ENCODE results near the gene YARS1.

The YARS1 gene

DNA sequence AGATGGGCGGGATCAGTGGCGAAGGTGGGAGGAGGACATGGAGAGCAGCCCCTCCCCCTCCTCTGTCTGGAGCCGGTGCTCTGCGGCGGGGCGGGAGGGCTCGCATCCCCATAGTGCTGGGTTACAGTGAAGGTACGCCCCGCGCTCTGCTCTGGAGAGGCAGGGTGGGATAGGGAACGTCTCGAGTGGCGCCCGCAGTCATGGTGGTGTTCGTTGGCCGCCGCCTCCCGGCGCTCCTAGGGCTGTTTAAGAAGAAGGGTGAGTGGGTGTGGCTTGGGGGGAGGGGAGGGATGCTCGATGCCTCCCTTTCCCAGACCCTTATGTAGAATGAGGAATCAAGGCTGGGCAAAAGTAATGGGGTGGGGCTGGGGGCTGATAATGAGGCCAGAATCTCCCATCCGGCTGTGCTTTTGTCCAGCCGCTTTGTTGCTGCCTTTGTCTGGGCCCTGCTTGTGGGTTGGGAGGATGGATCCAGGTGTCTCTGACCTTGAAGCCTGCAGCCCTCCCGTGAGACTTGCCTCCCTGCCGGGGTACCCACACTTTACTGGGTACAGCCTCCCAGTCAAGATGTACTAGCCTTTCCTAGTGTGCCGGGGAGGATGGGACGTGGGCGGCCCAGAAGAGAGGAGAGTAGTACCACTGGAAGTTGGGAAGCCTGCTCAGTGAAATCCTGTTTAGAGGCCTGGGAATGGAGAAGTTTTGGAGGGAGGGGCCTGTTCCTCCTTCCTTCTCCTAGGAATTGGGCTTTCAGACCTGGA is 51.4 kb downstream of the YARS1 start:
- no peak for DNase-seq

DNA sequence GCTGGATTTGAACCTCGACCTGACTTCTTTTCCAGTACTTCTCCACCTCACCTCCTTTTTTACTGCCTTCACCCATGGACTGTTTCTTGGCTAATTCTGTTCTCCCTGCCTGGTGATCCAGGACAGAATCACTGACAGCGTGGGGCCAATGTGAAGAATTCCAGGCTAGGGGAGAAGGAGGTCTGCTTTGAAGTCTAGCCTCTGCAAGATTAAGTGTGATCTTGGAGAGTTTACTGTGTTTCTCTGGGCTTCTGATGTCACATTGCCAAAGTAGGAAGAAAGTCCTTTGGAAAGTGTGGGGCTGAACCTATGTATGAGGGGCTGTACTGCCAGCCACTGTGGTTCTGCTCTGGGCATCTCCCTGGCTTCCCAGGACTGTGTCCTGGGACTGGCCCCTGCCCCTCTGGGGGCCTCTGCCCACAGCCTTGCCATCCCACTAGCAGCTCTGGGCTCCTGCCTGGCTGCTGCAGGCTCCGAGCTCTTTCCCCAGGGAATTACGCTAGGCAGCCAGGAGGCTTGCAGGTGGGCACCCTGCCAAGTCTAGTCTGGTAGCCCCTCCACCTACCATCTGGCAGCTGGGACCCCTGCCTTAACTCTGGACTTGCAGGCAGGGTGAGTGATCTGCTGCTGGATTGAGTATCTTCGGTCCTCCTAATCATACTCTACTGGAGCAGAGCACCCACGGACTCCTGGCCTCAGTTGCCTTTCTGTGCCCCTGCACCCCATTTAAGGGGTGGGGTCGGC is 52.2 kb downstream of the YARS1 start:
- DNase-seq = no peak

DNA sequence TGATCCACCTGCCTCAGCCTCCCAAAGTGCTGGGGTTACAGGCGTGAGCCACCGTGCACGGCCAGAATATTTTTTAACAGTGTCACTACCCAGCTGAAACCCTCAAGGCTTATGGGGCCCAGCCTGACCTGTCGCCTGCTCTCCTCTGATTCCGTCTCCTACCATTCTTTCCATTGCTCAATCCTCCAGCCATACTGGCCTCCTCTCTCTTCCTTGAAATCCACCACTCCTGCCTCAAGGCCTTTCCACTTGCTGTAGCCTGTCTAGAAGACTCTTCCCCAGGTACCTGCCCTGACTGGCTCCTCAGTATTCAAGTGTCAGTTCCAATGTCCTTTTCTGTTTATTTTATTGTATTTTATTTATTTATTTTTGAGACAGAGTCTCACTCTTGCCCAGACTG is 53.9 kb downstream of the YARS1 start:
- DNase-seq = no peak

DNA sequence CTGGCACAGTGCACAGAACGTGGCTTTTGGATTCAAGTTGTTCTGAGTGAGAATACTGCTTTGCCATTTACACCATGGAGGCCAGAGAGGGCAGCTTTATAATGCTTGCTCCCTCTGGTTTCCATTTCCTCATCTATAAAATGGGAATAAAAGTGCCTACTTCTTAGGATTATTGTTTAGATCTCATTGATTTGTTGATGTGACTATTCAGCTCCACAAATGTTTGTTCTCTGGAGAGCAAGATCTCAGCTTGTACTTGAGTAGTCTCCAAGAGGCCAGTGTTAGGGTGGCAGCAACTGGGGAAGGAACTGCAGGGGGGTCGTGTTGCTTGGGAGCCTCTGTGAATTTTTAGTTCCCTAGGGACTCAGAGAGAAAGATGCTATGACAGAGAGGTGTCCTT is 55.2 kb downstream of the YARS1 start:
- DNase-seq = no peak

DNA sequence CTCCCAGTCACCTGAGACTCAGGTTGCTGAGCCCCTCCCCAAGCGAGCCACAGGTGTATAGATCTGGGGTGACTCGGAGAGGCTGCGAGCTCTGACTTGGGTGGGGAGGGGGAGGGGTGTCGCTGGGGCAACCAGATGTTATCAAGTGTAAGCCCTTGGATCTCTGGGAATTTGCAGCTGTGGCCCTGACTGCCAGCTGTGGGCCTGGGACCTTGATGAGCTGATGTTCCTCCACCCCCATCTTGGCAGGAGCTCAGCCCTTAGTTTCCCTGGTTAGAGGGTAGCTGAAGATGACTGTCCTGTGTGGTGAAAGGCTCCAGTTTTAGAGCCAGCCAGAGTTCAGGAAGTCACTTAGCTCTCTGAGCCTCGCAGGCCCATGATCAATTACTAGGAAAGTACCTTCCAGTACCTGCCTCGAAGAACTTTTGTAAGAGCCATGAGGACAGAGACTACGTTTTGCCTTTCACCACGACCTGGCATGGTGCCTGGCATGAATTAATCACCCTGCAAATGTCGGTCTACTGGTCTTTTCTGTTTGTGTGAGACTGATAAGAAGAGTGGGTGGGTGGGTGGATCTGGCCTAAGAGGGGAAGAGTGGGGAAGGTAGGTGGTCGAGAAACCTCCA is 55.8 kb downstream of the YARS1 start:
- no peak for DNase-seq

DNA sequence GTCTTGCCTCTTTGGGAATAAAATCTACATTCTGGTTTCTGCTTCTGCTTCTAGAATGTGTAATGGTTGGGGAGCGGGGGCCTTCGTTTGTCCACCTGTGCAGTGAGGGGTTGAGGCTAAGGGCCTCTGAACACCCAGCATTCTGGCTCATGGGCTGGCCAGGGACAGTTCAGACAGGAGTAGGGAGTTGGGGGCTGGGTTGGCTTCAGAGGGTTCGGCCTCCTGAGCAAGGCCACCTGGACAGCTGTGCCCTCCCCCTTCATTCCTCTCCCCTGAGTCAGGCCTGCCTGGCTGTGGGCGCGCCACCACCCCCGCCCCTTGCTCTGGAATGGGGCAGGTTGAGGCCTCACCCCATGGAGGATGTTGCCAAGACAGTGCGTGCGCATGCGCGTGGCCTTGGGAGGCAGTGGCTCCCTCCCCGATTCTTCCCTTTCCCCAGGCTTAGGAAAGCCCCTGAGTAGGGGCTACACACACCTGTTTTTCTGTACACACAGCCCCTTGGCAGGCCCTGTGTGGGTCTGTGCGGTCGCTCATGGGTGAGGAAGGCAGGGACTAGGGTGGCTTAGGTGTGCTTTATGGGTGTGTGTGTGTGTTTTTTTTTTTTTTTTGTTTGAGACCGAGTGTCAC is 57.0 kb downstream of the YARS1 start:
- no peak for DNase-seq

DNA sequence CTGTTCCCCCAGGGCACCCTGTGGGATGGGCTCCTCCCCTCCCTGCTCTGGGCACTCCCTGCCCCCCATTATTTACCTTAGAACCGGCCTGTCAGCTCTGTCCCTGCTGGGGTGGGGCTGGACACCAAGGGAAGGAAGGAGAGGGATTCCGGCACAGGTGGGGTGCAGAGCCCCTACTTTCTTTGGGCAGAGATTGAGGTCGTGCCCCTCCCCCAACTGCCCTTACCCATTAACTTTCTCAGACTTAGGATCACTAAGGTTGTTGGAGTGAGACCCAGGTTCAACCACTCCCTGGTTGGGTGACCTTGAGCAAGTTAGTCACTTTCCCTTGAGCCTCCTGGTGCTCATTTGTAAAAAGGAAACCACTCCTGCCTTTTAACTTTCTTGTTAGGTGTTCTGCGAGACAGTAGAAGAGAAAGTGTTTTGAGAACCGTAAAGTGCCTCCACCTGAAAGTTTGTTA is 57.6 kb downstream of the YARS1 start:
- no peak for DNase-seq

DNA sequence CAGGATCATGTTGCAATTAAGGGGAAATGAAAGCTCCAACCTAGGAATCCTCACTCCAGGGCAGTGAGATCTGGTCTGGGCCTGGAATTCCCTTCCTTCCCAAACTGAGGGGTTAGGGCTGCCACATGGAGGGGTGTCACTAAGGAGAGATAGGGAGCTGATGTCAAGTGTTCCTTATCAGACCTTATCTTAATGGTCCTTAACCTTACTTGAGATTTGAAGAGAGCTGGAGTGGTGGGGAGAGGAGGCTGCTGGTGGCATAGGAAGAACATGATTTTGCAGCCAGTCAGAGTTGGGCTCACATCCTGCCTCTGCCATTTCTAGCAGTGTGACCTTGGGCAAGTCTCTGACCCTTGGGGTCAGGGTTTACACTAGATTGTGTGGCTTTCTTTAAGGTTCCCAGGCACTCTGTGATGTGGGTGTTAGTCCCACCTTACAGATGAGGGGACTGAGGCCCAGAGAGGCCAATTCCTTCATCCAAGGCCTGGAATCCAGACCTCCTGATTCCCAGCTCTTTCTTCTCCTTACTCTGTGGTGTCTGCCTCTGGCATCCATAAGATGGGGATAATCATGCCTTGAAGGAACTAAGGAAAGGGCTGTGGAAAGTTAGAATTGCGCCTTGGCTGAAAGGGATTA is 58.2 kb downstream of the YARS1 start:
- DNase-seq = no peak

DNA sequence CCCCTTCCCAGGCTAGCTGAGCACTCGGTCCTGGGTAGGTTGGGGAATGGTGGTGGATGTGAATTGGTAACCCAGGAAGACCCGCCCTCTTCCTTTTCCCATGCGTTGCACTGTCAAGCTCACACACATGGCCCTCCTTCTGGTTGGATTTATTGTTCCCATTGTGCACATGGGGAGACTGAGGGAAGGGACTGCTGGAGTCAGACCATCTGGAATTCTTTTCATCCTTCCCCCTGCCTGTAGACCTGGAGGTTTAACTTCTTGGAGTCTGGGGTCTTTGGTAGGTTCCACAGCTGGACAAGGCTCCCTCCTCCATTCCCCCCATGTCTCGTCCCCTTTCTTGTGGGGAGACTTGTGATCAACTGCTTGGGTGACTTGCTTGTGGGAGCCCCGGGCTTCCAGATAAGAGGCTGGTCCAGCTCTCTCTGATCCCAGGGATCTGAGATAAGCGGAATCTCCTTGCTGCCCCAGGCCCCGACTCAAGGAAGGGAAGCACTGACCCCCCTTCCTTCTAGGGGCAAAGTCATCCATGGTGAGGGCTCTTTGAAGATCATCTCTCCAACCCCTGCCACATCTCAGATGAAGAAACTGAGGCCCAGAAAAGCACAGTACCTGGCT is 58.9 kb downstream of the YARS1 start:
- DNase-seq = no peak

DNA sequence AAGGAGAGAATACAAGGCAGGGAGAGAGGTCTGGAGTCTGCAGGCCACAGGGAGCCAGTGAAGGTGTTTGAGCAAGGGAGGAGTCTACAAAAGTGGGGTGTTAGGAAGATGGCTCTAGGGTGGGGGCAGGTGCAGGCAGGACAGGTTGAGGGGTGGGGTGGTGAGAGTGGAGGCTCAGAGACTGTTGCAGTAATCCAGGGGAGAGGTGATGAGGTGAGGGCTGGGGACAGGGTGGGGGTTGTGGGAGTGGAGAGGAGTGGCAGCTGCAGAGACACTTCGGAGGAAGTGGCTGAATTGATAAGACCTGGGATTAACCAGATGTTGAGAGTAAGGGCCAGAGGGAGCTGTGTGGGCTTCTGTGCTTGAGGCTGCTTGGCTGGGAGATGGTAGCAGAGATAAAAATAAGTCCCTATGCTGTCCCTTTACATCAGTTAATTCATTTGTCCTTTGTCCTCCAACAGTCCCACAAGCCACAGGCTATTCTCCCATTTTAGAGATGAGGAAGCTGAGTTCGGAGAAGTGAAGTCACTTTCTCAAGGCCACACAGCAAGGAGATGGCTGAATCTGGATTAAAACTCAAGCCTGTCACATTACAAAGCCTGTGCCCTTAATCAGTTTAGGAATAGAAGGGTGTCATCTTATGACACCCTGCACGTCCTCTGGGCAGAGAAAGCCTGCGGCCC is 59.8 kb downstream of the YARS1 start:
- DNase-seq = no peak

DNA sequence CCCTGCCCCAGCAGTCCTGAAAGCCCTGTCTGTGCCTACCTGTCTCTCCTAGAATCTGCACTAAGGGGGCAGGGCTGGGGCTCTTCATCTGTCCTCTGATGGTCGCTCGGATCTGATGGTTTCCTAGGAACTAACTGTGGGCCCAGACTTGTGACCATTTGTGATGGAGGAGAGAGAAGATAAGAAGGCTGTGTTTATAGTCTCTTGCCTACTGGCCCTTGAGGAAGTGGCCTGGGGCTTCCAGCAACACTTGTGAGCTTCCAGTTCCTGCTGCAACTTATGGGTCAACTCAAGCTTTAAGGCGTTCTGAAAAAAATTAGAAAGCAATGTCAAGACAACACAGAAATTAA is 61.4 kb downstream of the YARS1 start:
- no peak for DNase-seq

DNA sequence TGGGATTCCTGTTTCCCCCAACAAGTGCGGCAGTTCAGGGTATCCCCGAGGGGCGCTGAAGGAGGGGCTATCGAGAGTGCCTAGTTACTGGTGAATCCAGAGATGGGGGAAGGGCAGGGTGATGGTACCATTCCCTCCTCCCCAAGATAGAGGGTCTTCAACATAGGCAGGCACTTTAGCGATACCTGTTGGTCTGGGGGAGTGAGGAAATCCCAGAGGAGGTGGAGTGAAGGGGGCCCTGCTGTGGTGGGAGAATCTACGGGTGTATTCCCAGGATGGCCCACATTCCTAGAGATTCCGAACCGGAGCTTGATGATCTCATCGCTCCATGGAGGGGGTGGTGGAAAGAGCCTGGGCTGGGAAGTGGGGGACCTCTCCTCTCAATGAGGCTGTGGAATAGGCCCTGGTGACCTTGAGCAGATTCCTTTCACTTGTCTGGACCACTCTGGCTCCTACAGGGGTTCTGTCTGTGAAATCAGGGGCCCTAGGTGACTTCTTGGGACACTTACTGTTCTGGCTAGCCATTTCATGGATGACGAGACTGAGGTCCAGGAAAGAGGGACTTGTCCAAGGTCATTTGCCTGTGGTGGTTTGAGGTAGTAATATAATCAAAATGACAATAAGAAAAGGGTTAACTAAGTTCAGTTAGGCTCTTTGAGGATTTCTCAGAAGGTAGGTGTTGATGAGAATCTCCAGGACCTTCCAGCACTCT is 61.9 kb downstream of the YARS1 start:
- DNase-seq = peak in 3 of 56 donors; percentile 17 to 43 (median 41)

DNA sequence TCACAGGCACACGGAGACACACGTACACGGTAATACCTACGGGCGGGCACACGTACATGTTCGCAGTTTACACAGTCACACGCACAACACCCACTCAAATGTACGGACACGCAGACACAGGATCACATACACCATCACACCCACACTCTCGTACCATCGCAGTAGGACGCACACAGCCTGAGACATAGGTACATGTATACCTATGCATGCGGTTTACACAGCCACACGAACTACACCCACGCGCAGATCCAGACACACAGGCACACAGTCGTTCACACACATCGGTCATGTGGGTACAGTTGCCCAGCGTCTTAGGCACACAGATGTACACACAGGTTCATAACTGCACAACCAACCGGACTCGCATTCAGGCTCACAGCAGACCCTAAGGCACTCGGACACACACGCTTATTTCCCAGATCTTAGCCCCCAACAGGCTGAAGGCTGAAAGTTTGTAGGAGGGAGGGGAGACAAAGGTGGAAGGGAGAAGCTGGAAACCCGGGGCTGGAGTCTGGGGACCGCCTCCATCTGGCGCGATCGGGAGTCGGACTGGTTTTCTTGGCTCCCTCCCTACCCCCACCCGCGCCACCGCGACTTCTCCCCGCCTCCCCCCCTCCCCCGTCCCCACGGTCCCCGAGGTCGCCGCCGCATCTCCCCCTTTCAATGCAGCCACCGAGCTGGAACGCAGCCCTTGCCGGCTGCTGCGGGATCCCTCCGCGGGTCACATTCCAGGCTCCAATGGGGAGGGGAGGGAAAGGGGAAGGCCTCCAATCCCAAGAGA is 62.7 kb downstream of the YARS1 start:
- DNase-seq = peak in 20 of 56 donors; percentile 10 to 67 (median 29)

DNA sequence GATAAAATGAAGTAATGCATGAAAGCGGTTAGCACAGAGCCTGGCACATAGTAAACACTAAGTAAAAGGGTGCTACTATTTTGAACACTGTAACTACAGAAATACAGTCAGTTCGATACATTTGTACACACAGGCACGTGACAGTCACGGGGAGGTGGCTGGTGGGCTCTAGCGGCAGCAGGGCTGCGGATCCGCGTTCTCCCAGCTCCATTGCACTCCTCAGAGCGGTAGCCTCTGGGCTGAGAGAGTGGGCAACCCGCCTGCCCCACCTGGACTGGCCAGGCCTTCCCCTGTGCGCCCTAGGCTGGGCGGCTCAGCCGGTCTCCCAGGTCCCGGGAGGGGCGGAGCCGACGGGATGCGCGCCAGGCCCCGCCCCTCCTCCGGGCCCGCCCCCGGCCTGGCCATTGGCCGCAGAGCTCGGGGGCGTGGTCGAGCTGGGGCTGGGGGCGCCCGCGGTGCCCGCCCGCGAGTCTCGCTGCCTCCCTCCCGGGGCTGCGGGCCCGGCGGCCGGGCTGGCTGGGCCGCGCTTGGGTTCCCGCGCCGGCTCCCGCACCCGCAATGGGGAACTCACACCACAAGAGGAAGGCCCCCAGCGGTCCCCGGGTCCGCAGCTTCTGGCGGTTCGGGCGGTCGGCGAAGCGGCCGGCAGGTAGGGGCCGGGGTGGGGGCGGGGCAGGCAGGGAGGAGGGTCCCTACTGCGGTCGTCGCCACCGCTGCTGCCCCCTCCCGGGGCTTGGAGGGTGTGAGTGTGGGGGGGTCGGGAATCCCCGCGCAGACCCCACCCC is 63.4 kb downstream of the YARS1 start:
- DNase-seq = peak in 39 of 56 donors; percentile 8 to 74 (median 46)

DNA sequence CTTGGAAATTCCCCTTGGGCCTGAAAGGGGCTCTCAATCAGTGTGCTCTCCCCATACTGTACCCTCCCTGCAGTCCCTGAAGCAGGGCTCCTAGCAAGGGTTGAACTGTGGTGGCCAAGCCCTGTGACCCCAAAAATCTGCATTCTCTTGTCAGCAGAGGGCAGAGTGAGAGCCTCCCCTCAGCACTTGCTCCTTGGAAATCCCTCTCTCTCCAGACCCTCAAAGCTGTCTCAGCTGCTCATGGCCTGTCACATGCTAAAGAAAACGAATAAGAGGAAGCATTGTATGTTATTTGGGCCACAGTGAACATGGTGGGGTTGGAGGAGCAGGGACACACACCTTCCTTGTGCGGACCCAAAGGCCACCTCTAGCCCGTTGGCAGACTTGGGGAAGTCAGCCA is 67.4 kb downstream of the YARS1 start:
- no peak for DNase-seq

DNA sequence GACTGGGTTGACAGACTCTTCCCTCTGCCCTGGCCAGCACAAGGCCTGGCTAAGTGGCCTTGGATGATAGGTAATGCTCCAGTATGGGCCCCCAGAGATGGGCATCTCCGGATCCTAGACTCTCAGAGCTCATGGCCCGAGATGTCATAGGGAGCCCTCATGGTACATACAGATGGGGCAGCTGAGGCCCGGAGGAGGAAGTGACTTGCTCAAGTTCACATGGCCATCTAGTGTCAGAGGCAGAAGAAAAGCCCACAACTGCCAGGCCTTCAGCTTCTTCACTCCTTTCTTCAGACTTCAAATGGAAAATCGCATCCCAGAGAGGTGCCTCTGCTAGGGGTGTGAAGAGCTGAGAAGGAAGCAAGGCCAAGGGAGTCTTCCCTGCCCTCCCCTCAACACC is 67.8 kb downstream of the YARS1 start:
- DNase-seq = no peak

DNA sequence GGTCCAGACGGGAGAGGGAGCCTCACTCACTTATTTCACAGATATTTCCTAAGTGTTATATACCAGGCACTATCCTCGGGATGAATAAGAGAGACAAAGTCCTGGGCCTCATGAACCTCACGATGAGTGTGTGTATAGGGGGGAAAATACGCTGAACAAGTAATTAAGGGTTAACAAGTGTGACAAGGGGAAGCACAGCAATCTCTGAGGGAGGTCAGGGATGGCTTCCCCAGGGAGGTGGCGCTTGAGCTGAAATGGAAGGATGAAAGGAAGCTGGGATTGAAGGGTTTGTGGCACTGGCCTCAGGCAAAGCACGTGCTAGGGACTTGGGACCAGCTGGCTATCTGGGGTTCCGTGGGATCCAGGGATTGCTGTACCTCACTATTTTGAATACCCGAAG is 68.2 kb downstream of the YARS1 start:
- DNase-seq = no peak

DNA sequence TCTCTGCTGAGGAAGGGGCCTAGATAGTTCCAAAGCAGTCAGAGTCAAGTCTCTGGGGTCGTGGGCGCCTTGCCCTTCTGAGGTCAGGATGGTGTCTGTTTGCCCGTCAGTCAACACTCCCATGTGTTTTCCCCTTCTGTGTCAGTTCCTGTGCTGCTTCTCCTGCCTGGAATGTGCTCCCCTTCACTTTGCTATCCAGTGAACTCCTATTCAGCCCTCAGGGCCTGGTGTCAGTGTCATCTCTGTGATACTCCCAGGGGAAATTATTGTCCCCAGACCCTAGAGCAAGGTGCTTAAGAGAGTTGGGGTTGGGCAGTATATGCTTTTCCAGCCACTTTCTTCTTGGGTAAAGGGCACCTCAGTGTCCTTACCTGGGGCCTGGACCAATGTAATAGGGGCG is 68.8 kb downstream of the YARS1 start:
- DNase-seq = no peak
